HG03097 (cell line): Measurements from ENCODE around the gene RBP2.

Experiments used
- ATAC-seq: cut with Tn5 transposase; IDR thresholded peaks from one replicate; pipeline ENCODE4 v1.9.1; 2021; ENCODE audit not compliant: unreplicated experiment, low FRiP score

RBP2 gene

DNA sequence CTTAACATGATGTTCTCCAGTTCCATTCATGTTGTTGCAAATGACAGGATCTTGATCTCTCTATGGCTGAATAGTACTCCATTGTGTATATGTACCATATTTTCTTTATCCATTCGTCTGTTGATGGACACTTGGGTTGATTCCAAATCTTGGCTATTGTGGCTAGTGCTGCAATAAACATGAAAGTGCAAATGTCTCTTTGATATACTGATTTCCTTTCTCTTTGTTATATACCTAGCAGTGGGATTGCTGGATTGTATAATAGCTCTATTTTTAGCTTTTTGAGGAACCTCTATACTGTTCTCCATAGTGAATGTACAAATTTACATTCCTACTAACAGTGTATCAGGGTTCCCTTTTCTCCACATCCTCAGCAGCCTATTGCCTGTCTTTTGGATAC is 5.9 kb upstream of the RBP2 start:
- ATAC-seq: no peak

DNA sequence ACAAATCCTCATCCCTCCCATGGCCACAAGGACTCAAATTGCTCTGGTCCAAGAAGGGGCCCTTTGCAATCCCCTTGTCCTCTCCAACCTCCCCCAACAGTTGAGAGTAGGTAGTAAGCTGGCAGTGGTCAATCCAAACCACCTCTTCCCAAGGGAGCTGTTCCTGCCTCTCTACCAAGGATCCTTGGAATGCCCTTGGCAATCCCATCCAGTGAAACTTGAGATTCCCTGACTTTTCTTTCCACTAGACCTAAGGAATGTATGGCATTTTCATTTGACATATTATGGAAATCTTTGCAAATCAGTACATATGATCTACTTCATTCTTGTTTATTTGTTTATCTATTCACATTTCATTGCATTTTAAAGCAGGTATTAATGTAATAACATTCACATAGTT is 4.8 kb upstream of the RBP2 start:
- no peak for ATAC-seq

DNA sequence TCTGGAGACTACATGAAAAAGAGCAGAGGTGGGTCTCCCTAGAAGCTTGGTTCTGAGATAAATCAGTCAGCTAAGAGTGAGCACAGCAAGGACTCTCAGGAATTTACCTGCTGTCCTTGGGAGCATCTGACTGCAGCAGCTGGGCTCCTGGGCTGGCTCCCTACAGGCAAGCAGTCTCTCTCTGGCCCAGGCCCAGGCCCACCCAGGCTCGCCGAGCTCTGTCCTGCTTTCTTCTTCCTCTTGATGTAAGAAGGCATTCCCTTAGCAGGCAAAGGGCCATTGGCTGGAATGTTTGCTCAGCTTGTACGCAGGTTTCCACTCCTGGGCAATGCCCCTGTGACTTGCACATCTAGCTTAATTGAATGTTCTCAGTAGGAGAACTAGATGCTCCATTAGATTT is 4.3 kb upstream of the RBP2 start:
- no peak for ATAC-seq

DNA sequence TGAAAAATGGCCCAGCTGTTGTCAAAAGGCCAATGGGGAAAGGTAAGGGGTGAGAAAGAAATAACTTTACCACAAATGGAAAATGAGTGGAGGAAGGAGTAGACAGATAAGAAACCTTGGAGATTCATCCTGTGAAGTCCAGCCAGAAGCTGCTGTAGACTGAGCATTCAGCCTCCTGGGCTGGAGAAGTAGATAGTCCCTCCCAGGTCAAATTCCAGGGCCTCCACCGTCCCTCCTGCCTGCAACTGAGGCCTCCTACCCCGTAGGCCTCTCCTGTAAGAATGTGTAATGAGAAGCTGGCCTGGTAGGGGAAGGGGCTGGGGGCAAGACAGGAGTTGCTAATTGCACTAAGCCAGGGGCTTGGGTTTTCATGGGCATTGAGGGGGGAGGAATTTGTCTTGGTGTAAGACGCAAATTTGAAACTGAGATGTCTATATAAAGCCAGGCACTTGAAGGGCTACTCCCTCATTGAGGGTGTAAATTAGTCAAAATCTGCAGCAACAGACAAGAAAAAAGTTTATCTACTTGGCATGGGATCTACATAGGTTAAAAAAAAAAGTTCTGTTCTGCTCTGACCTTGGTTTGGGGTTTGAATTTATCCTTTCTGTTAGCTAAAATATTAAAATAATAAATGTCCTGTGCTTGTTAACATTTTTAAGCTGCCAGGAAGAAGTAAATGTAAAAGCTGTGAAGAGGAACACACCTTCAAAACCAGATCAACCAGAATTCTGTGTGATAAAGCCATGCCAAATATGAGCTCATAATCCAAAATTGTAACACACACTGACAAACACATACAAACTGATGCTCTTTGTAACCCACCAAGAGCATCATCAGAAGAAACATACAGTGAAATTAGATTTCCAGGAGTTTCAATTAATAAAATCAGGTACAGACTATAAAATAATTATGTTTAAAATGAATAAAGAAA is 1.7 kb upstream of the RBP2 start:
- no peak for ATAC-seq

DNA sequence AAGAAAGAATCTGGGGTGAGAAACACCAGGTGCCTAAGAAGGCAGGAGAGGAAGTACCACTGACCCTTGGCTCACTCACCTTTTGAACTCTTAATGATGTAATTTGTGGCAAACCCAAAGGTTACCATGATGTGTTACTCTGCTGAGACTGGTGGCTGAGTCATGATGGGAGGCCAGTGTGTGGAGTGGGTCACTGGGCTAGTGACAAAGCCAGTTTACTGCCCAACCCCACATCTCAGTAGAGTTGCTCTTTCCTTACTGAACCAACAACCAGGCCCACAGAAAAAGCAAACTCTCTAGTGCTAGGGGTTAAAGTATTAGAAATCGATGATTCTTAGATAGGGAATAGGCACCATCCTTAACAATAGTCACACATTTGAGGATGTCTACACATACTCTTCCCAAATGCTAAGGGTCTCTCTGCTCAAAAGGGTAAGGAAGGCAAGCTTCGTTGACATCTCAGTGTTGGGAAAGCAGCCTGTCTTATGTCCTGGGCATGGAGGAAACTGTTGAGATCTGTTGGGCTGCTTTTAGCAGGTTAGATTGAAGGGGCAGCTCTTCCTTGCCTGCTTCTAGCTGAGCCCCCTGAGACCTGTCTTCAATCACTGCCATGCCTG is 3.1 kb downstream of the RBP2 start:
- no peak for ATAC-seq

DNA sequence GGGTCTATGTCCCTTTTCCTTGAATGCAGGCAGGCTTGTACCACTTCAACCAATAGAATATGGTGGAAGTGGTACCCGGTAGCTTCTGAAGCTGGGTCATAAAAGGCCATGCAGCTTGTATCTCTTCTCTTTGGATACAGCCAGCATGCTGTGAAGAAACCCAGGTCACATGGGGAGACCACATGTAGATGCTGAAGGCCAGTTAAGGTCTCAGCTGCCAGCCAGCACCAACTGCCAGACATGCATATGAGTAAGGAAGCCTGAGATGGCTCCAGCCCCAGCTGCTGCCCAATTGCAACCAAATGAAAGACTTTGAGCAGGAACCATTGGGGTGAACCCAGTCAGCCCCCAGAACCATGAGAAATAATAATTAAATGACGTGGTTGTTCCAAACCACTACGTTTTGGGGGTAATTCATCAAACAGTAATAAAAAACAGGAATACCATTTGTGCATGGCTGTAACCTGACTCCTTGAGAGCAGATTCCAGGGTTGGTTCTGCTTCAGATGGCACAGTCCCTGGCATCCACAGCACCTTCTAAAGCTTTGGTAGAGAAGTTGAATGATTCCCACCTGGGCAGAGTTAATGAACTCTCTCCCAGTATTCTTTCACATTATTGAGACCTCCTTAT is 3.8 kb downstream of the RBP2 start:
- ATAC-seq: no peak

DNA sequence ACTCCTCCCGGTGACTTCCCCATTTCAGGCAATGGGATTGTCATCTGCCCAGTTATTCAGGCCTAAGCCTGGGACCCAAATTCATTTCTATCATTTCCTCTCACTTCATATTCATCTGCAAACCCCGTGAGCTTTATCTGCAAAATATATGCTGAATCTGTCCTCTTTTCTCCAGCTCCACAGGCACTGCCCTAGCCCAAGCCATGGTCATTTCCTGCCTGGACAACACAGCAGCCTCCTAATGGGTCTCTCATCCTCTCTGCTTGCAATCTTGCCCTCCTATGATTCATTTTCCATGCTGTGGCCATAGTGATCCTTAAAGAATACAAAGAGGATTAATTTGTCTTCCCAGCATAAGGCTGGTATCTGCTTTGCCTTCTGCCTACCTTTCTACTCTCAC is 6.1 kb downstream of the RBP2 start:
- ATAC-seq: no peak

DNA sequence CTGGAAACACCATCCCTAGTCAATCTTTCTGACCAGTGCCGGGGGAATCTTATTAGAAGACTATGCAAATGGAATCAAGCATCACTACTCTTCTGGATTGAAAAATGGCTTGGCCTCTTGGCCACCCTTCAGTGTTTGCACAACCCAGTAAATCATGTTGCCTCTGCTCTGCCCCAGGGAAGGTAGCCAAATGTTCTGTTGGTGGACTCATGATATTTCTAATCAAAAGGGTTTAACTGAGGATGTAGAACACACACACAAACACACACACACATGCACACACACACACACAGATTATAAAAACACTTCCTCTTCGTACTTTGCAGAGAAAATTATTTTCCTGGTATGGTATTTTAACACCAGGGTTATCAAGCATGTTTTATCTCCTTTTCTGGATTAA is 7.9 kb downstream of the RBP2 start:
- no peak for ATAC-seq

DNA sequence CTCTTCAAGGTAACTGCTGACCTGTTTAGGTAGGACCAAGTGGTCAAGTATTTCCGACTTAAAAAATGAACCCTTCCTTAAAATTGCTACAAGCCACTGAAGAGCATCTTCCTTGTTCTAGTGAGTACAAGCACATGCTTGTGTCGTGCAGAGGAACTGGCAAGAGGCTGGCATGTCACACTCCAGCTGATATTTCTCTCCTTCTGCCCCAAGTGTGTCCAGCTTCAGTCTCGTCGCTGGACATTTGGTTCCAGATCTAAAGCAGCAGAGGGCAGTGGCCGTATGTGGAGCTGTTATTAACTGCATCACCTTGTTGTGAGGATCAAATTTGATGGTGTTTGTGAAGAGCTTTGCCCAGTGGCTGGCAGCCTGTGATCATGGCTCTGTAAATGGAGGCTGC is 10.0 kb downstream of the RBP2 start:
- no peak for ATAC-seq

DNA sequence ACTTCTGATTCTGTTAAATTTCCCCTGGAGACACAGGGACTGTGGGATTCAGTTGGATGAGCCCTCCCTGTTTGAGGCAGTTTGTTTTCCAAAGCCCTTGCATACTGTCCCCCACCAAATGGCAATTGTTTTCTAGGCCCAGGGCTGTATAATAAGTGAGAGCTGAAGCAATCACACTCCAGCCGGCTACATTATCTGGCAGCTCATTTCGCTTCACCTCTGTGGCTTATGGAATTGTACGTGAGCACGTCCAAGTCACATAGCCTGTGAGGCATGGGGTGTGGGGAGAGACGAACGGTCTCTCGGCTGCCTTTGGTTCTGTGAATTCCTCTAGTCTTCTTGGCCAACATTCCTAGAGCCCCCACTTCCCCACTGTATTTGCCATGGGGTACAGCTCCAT is 10.7 kb downstream of the RBP2 start:
- no peak for ATAC-seq

DNA sequence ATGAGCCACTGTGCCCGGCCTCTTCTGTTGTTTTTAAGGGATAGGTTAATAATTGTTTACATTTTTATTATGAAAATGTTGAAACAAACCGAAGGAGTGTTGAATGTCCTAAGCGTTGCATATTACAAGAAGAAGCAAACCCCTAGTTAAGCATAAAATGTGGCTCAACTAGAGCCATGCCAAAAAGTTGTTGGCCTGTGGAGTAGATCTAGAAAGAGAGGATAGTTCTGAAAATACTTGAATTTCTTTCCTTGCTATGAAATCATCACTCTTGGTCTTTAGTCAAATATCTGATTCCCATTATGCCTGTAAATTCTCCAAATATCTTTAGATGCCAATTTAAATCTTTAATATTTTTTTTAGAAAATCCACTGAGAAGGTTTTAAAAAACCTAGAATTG is 12.8 kb downstream of the RBP2 start:
- ATAC-seq: no peak

DNA sequence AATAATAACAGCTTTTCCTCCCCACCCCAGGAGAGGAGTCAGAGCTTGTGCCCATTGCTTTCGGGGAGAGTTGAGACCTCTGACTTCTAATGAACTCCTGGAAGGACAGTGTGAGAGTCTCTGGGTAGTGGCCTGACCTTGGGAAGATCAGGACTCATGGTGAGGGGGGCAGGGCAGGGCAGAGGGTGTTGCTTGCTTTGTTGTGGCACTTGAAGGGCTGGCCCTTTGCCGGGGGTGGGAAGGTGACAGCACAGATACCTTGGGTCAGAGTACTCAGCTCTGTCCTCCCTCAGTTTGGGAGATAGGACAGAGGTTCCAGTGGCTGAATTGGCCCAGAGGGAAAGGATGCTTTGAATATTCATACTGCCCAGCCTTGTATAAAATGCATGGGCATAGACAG is 15.8 kb downstream of the RBP2 start:
- ATAC-seq: no peak

DNA sequence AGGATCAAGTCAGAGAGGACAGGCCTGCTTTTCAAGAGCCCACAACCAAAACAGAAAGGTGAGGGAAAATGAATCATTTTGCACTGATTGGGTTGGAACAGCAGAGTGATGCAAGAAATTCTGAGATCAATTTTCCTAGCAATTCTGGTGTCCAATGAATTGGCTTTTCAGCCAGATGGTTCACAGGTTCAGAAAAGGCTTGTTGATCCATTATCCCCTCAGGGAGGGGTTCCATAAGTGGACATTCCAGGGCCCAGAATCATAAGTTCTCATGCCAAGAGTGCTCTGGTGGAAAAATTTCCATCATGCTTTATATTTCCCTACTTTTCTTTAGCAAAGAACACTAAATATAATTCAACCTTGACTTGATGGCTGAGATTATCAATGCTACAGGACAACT is 16.2 kb downstream of the RBP2 start:
- ATAC-seq: no peak

DNA sequence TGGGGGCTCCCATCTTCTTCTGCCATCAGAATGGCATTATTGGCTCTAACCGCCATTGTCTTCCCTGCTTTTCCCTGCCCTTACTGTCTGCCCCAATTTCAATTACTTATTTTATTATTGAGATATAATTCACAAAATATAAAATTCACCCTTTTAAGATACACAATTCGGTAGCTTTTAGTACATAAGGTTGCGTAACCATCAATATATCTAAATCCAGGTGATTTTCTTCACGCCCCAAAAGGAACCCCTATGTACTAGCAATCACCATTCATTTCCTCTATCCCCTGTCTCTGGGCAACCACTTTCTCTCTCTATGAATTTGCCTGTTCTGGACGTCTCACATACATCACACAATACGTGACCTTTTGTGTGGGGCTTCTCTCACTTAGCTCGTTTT is 18.0 kb downstream of the RBP2 start:
- ATAC-seq: no peak

DNA sequence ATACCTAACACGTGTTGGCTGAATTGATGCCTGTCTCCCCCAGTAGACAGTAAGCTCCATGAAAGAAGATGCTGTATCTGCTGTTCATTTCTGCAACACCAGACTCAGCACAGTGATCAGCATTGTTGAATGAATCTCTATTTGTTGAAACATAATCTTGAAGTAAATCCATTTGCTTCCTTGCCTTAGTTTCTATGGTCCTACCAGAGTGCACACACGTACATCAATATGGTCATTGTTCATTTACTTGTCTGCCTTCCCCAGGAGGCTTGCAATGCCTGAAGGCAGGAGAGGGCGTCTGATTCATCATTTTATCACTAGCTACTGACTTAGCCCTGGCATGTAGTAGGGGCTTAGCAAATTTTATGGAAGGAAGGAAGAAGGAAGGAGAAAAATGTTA is 19.2 kb downstream of the RBP2 start:
- no peak for ATAC-seq

DNA sequence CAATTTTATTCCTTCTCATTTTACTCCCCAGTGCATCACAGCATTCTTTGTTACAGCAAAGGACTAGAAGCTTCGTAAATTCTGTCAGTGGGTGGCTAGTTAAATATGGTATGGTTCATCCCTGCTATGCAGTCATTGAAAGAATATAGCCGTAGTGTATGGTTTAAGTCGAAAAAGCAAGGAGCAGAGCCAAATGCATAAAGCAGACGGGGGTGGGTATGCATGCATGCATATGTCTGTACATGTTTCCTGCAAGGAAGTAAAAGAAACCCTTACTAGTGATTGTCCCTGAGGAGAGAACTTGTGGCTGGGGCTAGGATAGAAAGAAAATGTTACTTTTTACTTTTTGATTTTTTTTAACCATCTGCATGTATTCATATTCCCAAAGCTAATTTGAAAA is 19.9 kb downstream of the RBP2 start:
- no peak for ATAC-seq

DNA sequence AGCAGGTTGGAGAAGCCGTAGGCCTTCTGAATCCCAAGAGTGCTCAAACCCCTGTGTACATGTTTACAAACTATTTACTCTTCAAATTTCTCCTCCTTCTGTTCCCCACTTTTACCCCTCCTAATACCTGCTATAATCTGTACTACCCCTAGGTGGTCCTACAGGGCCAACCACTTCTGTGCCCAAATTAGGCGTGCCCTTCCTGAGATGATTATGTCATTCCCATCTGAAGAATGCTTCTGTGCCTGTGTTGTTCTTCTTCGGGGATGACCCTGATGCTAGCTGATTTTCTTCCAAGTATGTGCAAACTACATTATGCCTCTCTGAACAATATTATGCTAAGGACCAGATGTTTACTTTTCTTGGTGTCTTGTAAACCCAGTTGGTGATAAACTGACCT is 20.5 kb downstream of the RBP2 start:
- no peak for ATAC-seq

DNA sequence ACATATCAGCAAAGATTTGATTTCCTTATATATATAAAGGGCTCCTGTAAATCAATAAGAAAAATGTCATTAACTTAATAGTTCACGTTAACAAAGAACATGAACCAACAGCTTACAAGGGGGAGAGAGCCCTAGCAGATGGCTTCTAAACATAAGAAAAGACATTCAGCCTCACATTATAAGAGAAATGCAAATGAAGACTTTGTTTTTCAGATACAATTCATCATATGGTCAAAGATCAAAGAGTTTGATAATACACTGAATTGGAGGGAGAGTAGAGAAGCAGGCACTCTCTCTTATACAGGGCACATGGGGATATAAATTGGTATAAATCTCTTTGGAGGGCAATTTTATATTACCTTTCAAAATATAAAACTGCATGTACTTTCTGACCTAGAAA is 21.1 kb downstream of the RBP2 start:
- ATAC-seq: no peak

DNA sequence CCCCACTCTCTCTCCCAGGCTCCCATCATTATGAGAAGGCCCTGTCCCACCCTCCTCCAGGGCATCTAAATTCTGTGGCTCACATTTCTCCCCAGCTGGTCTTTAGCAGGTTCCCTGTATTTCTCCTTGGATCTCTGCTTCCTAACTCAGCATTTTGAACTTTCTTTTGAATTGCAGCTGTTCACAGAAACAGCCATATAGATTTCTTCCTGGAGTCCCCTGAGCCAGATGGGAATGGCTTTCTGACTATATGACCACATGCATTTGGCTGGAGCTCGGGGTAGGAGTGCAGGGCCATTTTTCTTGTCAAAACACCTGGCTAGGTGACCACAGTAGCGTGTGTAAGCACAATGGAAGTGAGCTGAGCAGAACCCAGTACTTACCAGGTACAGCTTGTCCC is 22.0 kb downstream of the RBP2 start:
- ATAC-seq: no peak

DNA sequence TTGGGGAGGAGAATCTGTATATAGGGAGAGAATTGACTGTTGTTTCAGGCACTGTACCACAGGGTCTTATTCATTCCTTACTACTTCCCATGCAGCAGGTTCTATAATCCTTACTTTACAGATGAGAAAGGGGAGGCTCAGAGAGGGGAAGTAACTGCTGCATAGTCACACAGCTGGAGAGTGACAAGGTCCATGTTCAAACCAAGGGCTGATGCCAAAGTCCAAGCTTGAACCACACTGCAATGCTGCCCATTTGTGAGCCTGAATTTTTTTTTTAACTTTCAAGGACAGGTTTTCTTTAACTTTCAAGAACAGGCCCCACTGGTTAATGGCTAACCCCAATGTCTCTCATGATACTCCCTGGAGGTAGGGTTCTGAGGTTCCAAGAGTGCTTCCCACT is 26.2 kb downstream of the RBP2 start:
- ATAC-seq: no peak

DNA sequence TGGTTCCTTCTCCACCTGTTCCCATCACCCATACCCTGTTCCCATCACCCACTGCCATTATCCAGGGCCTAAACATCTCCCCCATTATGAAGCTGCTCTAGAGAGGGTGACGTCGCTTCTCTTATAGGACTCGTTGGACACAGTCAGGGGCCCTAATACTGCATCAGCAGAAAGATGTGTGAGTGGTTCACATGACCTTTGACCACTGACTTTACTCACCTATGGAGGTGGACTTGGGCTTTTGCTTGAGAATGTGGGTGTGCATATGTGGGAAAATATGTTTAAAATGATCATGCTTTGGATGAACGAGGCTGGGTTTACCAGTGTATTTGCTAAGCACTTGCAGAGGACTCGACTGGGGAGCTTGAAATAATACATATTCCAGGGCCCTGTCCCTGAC is 26.8 kb downstream of the RBP2 start:
- ATAC-seq: no peak

DNA sequence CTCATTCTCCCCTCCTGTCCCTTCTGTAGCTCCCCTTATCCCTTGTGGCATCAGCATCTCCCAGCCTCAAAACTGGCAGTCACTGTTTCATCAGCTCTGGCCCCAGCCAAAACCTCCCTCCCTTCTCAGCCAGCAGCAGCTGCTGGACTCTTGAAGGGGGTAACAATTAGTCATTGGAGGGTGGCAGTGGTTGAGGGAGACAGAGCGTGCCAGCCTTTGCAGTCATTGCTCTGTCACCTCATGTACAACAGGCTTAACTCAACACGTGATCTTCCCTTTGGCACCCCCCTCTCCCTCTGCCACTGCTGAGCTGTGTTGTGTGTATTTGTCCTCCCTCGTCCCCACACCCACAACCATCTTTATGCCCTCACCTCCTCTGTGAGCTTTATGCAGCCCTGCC is 28.2 kb downstream of the RBP2 start:
- ATAC-seq: no peak
